DMS53 treated with DMSO at 0.1 percent for 48 hours (cell line): ENCODE measurements around the gene SERINC3.

Source experiments
- DNase-seq: peaks from one replicate; lab custom pipeline; 2025; ENCODE audit not compliant: unreplicated experiment; lab: John Stamatoyannopoulos, UW

Gene SERINC3

GRCh38 chr20:44467289-44467883 is 54.5 kb downstream of the SERINC3 start:
- DNase-seq: no peak

- no peak for DNase-seq
Observed at GRCh38 chr20:44465001-44465560, 56.8 kb downstream of the SERINC3 start.

- DNase-seq: no peak
Observed at GRCh38 chr20:44464514-44464913, 57.4 kb downstream of the SERINC3 start.

GRCh38 chr20:44463466-44463865 is 58.4 kb downstream of the SERINC3 start:
- DNase-seq: no peak

- DNase-seq: no peak
Observed at GRCh38 chr20:44461803-44462174, 60.1 kb downstream of the SERINC3 start.

GRCh38 chr20:44461142-44461802 is 60.6 kb downstream of the SERINC3 start:
- no peak for DNase-seq

GRCh38 chr20:44460795-44461141 is 61.1 kb downstream of the SERINC3 start:
- peak; percentile 59 for DNase-seq

GRCh38 chr20:44459271-44459670 is 62.6 kb downstream of the SERINC3 start:
- no peak for DNase-seq

- DNase-seq: no peak
Observed at GRCh38 chr20:44457016-44457415, 64.9 kb downstream of the SERINC3 start.

- DNase-seq: no peak
Observed at GRCh38 chr20:44456611-44457010, 65.3 kb downstream of the SERINC3 start.

- no peak for DNase-seq
Observed at GRCh38 chr20:44455126-44455525, 66.7 kb downstream of the SERINC3 start.

- DNase-seq: no peak
Observed at GRCh38 chr20:44454306-44454963, 67.4 kb downstream of the SERINC3 start.

GRCh38 chr20:44450903-44451450 is 70.9 kb downstream of the SERINC3 start:
- DNase-seq: no peak

GRCh38 chr20:44450281-44450889 is 71.5 kb downstream of the SERINC3 start:
- no peak for DNase-seq

GRCh38 chr20:44449864-44450263 is 72.0 kb downstream of the SERINC3 start:
- no peak for DNase-seq

GRCh38 chr20:44448753-44449546 is 72.9 kb downstream of the SERINC3 start:
- DNase-seq: peak; percentile 17

GRCh38 chr20:44447827-44448419 is 73.9 kb downstream of the SERINC3 start:
- DNase-seq: no peak
